Fibroblast of lung (primary cell): ENCODE results near the gene PIH1D1. TPM values are rescaled to one million over a fixed set of nuclear protein-coding genes. Genes with fewer than 3 reads are reported as not detected.

ENCODE experiments used
- DNase-seq, 2 donors: peaks; one replicate each; pipeline versions ENCODE4 v3.0.0 to v3.0.0-alpha.2; 2010; ENCODE audit warnings: low read depth in 2 of 2
- H2AFZ ChIP-seq: 2 replicates; pipeline ENCODE4 v1.5.1; 2012; ENCODE audit warnings: low read length, control low read depth, inconsistent platforms
- H3K27ac ChIP-seq: 2 replicates; pipeline ENCODE4 v1.5.1; 2011; ENCODE audit warnings: low read length, control low read depth; ENCODE audit not compliant: insufficient read depth
- H3K27me3 ChIP-seq: 2 replicates; pipeline ENCODE4 v1.5.1; 2011; ENCODE audit warnings: mild to moderate bottlenecking, low read length; ENCODE audit not compliant: control insufficient read depth, insufficient read depth
- H3K36me3 ChIP-seq: 2 replicates; pipeline ENCODE4 v1.5.1; 2011; ENCODE audit warnings: low read length; ENCODE audit not compliant: control insufficient read depth, insufficient read depth
- H3K4me1 ChIP-seq: 2 replicates; pipeline ENCODE4 v1.5.1; 2011; ENCODE audit warnings: low read length; ENCODE audit not compliant: control insufficient read depth, insufficient read depth; ENCODE audit errors: extremely low read depth
- H3K4me2 ChIP-seq: 2 replicates; pipeline ENCODE4 v1.5.1; 2011; ENCODE audit warnings: low read length, control low read depth; ENCODE audit not compliant: insufficient read depth; ENCODE audit errors: extremely low read depth
- H3K4me3 ChIP-seq, 4 experiments: fragments of 200-600 bp in 1 of 4; sonication (generic) in 1 of 4; replicated peaks in 1 of 4; 2 replicates each; pipeline ENCODE4 v1.5.1; 2011 to 2016; ENCODE audit warnings: low read length in 4 of 4, low read depth in 3 of 4, mild to moderate bottlenecking in 3 of 4, control low read depth in 2 of 4, inconsistent platforms in 1 of 4, mixed read lengths in 1 of 4; ENCODE audit not compliant: insufficient read depth in 1 of 4; ENCODE audit errors: control extremely low read depth in 1 of 4
- H3K79me2 ChIP-seq: 2 replicates; pipeline ENCODE4 v1.5.1; 2012; ENCODE audit warnings: mild to moderate bottlenecking, low read length, inconsistent platforms; ENCODE audit not compliant: control insufficient read depth, insufficient read depth
- H3K9ac ChIP-seq: 2 replicates; pipeline ENCODE4 v1.5.1; 2011; ENCODE audit warnings: mild to moderate bottlenecking, low read length, control low read depth; ENCODE audit not compliant: insufficient read depth
- H3K9me3 ChIP-seq: 2 replicates; pipeline ENCODE4 v1.5.1; 2012; ENCODE audit warnings: low read depth, low read length; ENCODE audit not compliant: control insufficient read depth, insufficient read depth
- H4K20me1 ChIP-seq: 2 replicates; pipeline ENCODE4 v1.5.1; 2011; ENCODE audit warnings: low read length; ENCODE audit not compliant: control insufficient read depth, insufficient read depth; ENCODE audit errors: extremely low read depth
- CTCF ChIP-seq, 2 donors: IDR thresholded peaks in 1 of 2; conservative IDR thresholded peaks in 1 of 2; 1 replicate in 1 of 2; 2 replicates in 1 of 2; pipeline ENCODE4 v1.5.1; 2011 to 2012; ENCODE audit warnings: low read length in 2 of 2, control low read depth in 1 of 2, inconsistent platforms in 1 of 2, low read depth in 1 of 2, mild to moderate bottlenecking in 1 of 2
- EZH2 ChIP-seq: IDR thresholded peaks from 2 replicates; pipeline ENCODE4 v1.5.1; 2012; ENCODE audit warnings: low read length, control low read depth, mild to moderate bottlenecking; ENCODE audit errors: missing control alignments
- polyA minus RNA-seq: library from RNA; depleted of rRNA, polyadenylated mRNA; stranded (reverse); fragments of >200 nt; gene quantifications from 2 replicates; pipeline ENCODE4 v1.2.3, GENCODE V29; 2011; ENCODE audit warnings: low replicate concordance
- polyA plus RNA-seq, 2 donors: library from polyadenylated mRNA; depleted of rRNA in 1 of 2; stranded (reverse) in 1 of 2; unstranded in 1 of 2; fragments of >200 nt; gene quantifications; 2 replicates each; pipeline ENCODE4 v1.2.1, GENCODE V29; 2011 to 2012; ENCODE audit warnings: missing spikeins in 1 of 2
- total RNA-seq: library from RNA; depleted of rRNA; stranded (reverse); fragments of >200 nt; gene quantifications from 2 replicates; pipeline ENCODE4 v1.2.1, GENCODE V29; 2014

The PIH1D1 gene
- total RNA-seq: 94.5 and 110 TPM in 2 replicates
- polyA plus RNA-seq: 42.5 and 53.8 TPM in 2 replicates
- polyA plus RNA-seq (2012): 40.5 and 59.5 TPM in 2 replicates
- 30.5 and 90.2 TPM in 2 replicates for polyA minus RNA-seq

GRCh38 chr19:49451430-49452181, at the start of gene PIH1D1:
PIH1D1 (minus strand) TSS chr19:49451814; CDS start chr19:49451574, 240 bp downstream.
- Histone ChIP-seq H3K4me2 (peak within 1 kb of the TSS; percentile 99), H3K27me3 (no peaks in the 10 kb centered on the region), H3K79me2 (peaks cover 11% of the 10 kb centered on the region), H2AFZ (peak within 1 kb of the TSS; percentile 97), H3K9me3 (no peaks in the 10 kb centered on the region), H3K9ac (peak within 1 kb of the TSS; percentile 75), H3K27ac (peak within 1 kb of the TSS; percentile 93), H3K4me1 (peaks cover 3% of the 10 kb centered on the region), H3K36me3 (peaks cover 6% of the 10 kb centered on the region), H3K4me3 (peak within 1 kb of the TSS; percentile 85 to 99 (median 94)), H4K20me1 (no peaks in the 10 kb centered on the region)
- TF ChIP-seq EZH2 (no peak), CTCF (conservative IDR thresholded peaks at IDR 0.05 in 1 of 2, IDR thresholded peaks at IDR 0.05 in 1 of 2; ENCODE audit: low read depth in 1 of 2, low read length in 2 of 2) (peak; percentile 20 to 33)
- DNase-seq: peak; percentile 99

- Histone ChIP-seq H3K4me3 (no peak overlapping the region), H4K20me1 (no peaks in the 10 kb centered on the region), H3K4me1 (peaks cover 9% of the 10 kb centered on the region), H3K4me2 (peak overlapping the region; percentile 19), H3K27me3 (no peaks in the 10 kb centered on the region), H3K79me2 (peaks cover 28% of the 10 kb centered on the region), H3K9ac (no peak overlapping the region), H3K9me3 (no peaks in the 10 kb centered on the region), H3K27ac (no peak overlapping the region), H2AFZ (no peak overlapping the region), H3K36me3 (peaks cover 26% of the 10 kb centered on the region)
- TF ChIP-seq EZH2 (no peak), CTCF (conservative IDR thresholded peaks at IDR 0.05 in 1 of 2, IDR thresholded peaks at IDR 0.05 in 1 of 2; ENCODE audit: low read depth in 1 of 2, low read length in 2 of 2) (no peak)
- no peak for DNase-seq
These were observed 47.5 kb upstream of the PIH1D1 start for GRCh38 chr19:49499030-49499670.

- no peaks in the 10 kb centered on the region for H4K20me1 ChIP-seq
- H3K9ac ChIP-seq: no peak overlapping the region
- no peaks in the 10 kb centered on the region for H3K9me3 ChIP-seq
- H2AFZ ChIP-seq: no peak overlapping the region
- H3K4me2 ChIP-seq: peak overlapping the region; percentile 19
- no peaks in the 10 kb centered on the region for H3K27me3 ChIP-seq
- TF ChIP-seq CTCF (conservative IDR thresholded peaks at IDR 0.05 in 1 of 2, IDR thresholded peaks at IDR 0.05 in 1 of 2; ENCODE audit: low read depth in 1 of 2, low read length in 2 of 2): no peak
- TF ChIP-seq EZH2: no peak
- H3K79me2 ChIP-seq: peaks cover 28% of the 10 kb centered on the region
- peaks cover 26% of the 10 kb centered on the region for H3K36me3 ChIP-seq
- H3K4me3 ChIP-seq: no peak overlapping the region
- no peak for DNase-seq
- no peak overlapping the region for H3K27ac ChIP-seq
- H3K4me1 ChIP-seq: peaks cover 9% of the 10 kb centered on the region
These were observed 46.9 kb upstream of the PIH1D1 start for GRCh38 chr19:49498475-49498874.
